Colon (tissue), 2 donors: ENCODE results near the gene IRF8.

Experiments
- FAIRE-seq: peaks from 2 replicates; lab custom pipeline; 2012; peaks lifted over from hg19 to GRCh38; lab: Jason Lieb, UNC
- donor health status: control.
- donor health status: control.

Gene IRF8

DNA sequence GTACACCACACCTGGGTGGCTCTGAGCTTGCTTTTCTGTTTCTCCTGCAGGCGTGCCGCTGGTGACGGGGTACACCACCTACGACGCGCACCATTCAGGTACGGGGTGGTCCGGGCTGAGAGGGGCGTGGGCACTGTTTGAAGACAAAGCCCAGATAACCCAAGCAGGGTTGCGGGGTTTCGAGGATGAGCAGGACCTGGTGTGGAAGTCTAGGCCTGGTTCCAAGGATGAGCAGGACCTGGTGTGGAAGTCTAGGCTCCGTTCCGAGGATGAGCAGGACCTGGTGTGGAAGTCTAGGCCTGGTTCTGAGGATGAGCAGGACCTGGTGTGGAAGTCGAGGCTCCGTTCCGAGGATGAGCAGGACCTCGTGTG lies 15.4 kb downstream of the IRF8 start:
- no peak for FAIRE-seq

- FAIRE-seq, result no peak
Measured at GRCh38 chr16:85915125-85915845, 16.3 kb downstream of the IRF8 start.

DNA sequence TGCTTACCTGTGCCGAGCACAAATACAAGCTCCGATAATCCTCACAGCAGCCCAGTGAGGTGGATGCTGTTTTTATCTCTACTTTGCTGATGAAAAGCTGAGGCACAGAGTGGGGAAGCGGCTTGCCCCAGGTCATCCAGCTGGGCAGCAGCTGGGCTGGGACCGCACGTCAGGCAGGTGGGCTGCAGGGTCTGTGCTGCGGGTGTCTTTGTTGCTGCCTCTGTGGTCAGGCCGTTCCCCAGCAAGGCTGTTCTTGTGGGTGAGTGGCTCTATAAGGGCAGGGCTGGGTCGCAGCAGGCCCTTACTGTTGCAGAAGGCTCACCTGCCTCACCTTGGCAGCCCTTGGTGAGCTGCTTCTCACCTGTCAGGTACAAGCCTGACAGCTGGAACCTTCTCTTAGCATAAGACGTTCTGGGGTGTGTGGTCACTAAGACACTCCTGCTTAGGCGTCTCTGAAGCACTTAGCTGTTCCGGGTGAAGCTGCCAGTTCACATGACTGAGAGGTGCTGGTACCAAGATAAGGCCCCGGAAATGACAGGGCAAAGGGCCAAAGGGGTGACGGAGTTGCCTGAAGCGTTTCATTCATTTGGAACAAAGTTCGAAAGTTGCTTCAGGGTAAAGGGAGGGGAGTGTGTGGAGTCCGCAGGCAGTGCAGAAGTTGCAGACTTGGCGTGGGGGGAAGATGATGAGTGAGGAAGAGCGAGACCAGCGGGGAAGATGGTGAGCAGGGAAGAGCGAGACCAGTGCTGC lies 17.4 kb downstream of the IRF8 start:
- no peak for FAIRE-seq

- FAIRE-seq, result no peak
Measured at GRCh38 chr16:85917012-85917411, 18.1 kb downstream of the IRF8 start.

DNA sequence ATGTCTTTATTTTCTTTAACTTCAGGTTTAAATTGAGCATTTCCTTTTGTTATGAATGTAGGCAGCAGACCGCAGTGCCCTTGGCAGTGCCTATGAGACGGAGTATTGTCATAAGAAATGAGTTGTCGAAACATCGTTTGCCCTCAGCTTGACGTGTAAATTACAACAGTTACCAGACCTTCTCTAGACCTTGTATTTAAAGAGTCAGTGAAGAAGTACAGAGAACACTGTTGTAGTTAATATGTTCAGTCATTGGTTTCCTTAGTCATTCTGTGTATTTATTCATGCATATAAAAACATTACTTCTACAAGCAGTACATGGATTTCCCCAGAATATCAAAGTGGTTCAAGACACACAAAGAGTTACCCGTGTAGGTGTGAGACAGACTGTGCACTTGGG lies 19.0 kb downstream of the IRF8 start:
- no peak for FAIRE-seq

GRCh38 chr16:85918436-85918835 lies 19.5 kb downstream of the IRF8 start:
- no peak for FAIRE-seq

DNA sequence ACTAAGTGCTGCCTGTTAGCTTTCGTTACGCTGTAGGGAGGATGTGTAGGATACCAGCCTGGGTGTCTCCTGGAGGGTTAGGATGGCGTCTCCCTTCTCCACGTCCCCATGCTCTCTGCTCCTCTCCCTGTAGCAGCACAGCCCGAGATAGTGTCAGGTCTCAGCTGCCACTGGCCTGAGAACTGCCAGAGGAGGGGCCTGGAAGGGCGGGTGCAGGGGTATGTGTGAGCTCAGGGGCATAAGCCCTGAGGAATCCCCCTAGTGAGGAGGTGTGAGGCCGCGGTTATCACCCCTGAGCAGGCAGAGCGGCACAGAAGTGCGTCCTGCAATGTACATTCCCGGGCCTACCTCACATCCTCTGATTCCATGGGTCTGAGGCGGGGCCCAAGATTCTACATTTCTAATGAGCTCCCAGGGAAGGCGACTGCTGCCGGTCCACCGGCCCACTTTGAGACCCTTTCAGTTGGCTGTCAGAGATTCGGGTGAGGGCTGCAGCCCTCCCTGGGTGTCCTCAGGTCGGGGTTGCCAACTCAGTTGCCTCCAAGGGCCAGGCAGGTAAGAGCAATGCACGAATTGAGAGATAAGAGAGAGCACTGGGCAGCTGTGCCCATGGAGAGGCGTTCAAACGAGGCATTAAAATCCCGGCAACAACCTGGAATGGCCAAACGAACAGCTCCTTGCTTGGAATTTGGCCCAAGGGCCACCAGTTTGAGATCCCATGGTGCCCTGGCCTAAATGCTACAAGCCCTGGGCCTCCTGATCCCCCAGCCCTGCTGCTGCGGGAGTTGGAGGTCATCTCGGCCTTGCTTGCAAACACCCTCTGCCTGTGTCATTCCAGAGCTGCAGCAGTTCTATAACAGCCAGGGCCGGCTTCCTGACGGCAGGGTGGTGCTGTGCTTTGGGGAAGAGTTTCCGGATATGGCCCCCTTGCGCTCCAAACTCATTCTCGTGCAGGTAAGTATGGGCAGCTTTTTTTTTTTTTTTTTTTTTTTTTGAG lies 20.6 kb downstream of the IRF8 start:
- FAIRE-seq, result no peak

- no peak for FAIRE-seq
Measured at GRCh38 chr16:85921026-85921425, 22.1 kb downstream of the IRF8 start.

DNA sequence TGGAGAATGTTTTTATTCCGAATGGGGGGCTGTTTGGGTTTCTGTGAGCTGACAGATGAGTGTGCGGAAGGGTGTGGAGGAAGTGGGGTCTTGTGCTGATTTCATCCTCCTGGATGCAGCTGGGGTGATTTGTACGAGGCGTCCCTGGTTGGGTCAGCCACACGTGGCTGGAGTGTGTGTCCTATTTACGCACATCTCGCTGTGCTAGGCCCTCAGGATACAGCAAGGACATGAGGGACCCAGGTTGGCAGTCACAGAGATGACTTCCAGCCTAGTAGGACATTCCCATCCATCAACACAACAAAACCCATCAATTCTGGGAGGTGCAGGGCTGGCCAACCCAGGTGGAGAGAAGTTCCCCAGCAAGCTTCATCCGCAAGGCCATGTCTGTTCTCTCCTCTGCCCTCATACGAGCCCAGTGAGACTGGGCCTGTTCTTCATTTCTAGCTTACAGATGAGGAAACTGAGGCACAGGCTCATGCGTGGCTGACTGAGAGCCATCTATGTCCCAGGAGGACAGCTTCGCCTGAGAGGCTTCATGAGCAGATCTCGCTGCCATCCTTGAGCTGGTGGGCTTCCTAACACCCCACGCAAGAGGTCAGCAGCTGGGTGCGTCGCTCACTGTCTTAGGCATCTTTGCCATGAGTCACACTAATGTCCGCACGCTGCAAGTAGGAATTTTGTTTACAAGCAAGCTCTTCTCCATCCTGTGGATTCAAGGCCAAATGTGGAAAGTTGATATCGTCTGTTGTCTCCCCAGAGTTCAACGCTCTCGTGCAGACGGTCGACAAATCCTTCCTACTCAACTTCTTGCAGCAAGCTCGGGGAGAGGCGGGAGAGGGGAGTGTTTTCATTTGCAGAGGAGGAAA lies 24.4 kb downstream of the IRF8 start:
- no peak for FAIRE-seq

DNA sequence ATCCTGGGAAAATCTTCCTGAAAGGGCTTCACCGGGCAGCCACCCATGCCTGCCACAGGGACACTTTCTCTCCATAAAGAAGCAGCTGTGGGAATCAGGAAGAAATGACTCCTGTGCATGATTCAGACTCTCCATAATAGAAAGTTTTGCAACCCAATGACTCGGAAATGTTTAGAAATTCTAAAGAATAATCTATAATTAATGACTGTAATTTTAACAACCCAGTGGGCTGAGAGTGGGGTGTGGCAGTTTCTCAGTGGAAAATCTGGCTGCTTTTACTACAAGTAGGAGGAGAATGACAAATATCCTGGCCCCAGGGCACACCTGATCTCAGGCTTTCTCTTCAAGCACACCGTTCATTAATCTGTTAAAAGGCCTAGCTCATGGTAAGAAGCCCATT lies 25.7 kb downstream of the IRF8 start:
- FAIRE-seq, result no peak

DNA sequence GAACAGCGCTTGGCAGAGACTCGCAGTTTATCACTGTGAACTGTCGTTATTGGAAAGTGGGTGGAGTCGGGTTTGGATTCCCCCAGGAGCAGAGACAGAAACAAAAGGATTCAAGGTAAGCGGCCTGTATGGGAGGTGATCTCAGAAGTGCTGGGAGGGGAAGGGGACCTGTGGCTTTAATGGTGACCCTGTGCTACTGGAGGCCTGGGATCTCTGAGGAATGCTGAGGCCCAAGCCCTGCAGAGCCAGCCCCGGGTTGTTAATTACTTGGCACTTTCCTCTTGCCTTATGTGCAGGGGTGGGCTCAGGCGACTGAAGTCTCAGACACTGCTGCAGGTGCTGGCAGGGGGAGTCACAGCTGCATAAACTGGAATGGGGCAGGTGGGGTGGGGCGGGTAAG lies 27.4 kb downstream of the IRF8 start:
- FAIRE-seq, result no peak

DNA sequence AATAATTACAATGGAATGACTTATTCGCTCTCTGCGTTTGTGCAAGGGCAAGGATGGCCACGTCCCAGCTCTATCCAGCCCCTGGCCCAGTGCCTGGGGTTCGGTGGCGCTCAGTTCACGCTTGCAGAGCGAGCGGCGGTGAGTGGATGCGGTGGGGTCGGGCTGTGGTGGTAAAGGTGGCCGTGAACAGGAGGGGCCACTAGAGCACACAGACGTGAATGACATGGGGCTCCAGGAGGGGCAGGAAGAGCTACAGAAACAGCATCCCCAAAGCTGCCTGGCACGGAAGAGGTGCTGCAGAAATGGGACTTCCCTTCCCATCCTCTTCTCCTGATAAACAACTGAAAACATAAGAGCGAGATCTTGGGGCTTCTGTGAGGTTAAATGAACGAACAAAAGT lies 28.4 kb downstream of the IRF8 start:
- no peak for FAIRE-seq

GRCh38 chr16:85927959-85928358 lies 29.0 kb downstream of the IRF8 start:
- no peak for FAIRE-seq

- FAIRE-seq, result no peak
Measured at GRCh38 chr16:85928401-85928820, 29.4 kb downstream of the IRF8 start.

DNA sequence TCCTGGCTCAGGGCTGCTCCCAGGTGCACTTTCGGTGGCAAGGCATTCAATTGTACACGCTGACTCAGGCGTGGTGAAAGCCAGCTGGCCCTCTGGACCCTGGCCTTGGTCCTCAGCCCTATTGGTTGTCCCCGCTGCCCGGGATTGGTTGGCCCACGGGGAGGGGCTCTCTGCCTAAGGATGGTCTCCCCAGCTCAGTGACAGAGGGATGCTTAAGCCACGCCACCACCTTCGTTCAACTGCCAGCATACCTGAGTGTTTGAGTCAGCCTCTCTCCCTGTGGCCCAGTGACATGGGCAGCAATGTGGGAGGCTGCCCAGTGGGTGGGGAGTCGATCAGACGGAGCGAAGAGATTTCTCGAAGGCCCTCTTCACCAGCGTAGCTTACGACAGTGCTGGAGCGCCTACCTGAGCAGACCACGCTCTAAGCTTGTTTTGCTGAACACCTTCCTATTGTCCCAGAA lies 30.3 kb downstream of the IRF8 start:
- no peak for FAIRE-seq

DNA sequence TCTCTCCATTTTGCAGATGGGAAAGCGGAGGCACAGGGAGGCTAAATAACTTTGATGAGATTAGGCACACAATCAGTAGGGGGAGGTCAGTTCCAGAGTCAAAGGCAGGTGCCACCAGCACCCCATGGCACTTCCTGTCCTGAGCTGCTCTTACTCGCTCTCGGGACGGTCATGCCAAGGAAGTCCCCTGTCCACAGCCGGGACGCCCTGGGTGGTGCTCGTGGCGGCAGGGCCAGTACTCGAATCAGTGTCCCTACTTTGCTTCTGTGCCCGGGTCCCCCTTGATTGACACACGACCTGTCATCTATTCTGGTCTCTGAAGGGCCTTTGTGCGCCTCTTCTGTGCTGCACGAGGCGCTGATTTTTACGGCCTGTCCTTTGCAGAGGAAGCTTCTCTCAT lies 31.3 kb downstream of the IRF8 start:
- no peak for FAIRE-seq

- FAIRE-seq, result no peak
Measured at GRCh38 chr16:85931596-85932402, 32.8 kb downstream of the IRF8 start.

DNA sequence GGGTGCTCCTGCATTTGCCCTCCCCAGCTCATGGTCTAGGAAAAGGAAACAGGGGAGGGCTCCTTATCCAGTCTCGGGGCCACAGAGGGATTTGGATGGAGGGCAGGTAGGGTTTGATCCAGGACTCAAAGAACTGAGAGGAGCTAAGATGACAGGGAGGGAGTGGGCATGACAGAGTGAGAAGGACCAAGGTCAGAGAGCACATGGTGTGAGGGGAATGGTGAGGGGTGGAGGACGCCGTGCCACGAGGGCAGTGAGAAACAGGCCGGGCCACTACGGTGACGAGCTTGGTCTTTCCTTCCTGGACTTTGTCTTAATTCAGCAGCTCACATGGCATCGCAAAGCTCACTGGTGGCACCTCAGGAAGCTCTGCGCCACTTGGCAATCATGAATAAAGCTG lies 35.2 kb downstream of the IRF8 start:
- FAIRE-seq, result no peak

- FAIRE-seq, result no peak
Measured at GRCh38 chr16:85935391-85935973, 36.5 kb downstream of the IRF8 start.
